Measurements from ENCODE around the gene INO80B. TPM values are rescaled to one million over a fixed set of nuclear protein-coding genes. Genes with fewer than 3 reads are reported as not detected.

The INO80B gene
- polyA plus RNA-seq, 2 donors, result 33.4 to 44.9 TPM

DNA sequence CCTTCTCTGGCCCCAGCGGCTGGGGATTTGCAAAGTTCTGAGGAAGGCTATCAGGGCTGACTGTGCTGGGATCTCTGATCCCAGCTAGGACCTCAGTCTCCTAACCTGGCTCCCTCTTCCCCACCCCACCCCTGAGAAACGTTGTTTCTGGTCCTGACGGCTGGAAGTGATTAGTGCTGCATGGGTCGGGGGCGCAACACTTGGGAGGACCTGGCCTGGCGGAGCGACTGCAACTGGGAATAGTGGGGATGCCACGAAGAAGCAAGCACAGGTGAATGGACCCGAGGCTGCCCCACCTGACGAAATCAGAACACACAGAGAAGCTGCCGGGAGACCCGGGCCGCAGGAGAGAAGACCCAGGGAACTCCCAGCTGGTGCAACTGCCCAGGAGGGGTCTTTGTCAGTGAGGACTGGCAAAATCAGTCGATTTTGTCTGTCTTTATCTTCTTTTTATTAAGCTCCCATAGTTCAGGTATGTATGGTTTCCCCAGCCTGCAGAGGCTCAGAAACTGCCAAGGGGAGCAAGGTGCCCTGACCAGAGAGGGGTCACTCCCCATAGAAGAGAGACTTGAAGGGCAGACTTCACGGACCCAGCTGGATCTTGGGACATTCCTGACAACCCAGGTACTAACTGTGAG, 45.2 kb downstream of the INO80B start:
- peaks cover 17 to 18% of the 10 kb centered on the region in 2 donors for H3K4me1 ChIP-seq (ENCODE audit: control insufficient read depth in 2 of 2, insufficient read depth in 2 of 2, low read length in 1 of 2)
- H3K27ac ChIP-seq (ENCODE audit: low read depth in 2 of 2, low read length in 1 of 2), result no peak overlapping the region
- no peak overlapping the region for H3K4me3 ChIP-seq (ENCODE audit: low read depth in 1 of 2, low read length in 2 of 2)
- H3K27me3 ChIP-seq (ENCODE audit: control insufficient read depth in 1 of 2, insufficient read depth in 2 of 2, low read length in 2 of 2), result peaks cover 0 to 14% of the 10 kb centered on the region in 2 donors
- no peaks in the 10 kb centered on the region for H3K9me3 ChIP-seq (ENCODE audit: control insufficient read depth in 2 of 2, insufficient read depth in 1 of 2, low read depth in 1 of 2, low read length in 1 of 2)
- H3K36me3 ChIP-seq (ENCODE audit: control insufficient read depth in 2 of 2, insufficient read depth in 2 of 2, low read length in 1 of 2), result peaks cover 0 to under 1% of the 10 kb centered on the region in 2 donors
- WGBS, 2 donors, result 63 to 68% methylated on average over 15 of the region's 15 CpGs

DNA sequence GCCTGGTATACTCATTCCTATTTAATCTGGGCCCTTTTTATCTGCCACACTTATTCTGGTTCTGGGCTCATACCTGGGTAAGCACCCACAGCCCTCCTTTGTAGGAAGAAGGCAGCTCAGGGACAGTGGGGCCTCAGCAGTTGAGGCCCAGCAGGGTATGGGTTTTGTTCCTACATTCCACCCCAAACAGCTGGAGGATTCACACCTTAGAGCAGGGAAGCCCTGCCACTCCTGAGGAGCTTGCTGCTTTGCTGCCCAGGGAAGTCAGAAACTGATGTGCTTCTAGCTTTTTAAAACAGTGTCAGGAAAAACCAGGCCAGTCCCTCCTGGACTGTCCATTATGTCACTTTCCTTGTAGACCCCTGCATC, 45.7 kb downstream of the INO80B start:
- H3K9me3 ChIP-seq (ENCODE audit: control insufficient read depth in 2 of 2, insufficient read depth in 1 of 2, low read depth in 1 of 2, low read length in 1 of 2), result no peaks in the 10 kb centered on the region
- H3K27me3 ChIP-seq (ENCODE audit: control insufficient read depth in 1 of 2, insufficient read depth in 2 of 2, low read length in 2 of 2), result peaks cover 0 to 14% of the 10 kb centered on the region in 2 donors
- no peak overlapping the region for H3K27ac ChIP-seq (ENCODE audit: low read depth in 2 of 2, low read length in 1 of 2)
- no peak overlapping the region for H3K4me3 ChIP-seq (ENCODE audit: low read depth in 1 of 2, low read length in 2 of 2)
- peaks cover 0 to 6% of the 10 kb centered on the region in 2 donors for H3K36me3 ChIP-seq (ENCODE audit: control insufficient read depth in 2 of 2, insufficient read depth in 2 of 2, low read length in 1 of 2)
- H3K4me1 ChIP-seq (ENCODE audit: control insufficient read depth in 2 of 2, insufficient read depth in 2 of 2, low read length in 1 of 2), result peaks cover 17 to 18% of the 10 kb centered on the region in 2 donors

DNA sequence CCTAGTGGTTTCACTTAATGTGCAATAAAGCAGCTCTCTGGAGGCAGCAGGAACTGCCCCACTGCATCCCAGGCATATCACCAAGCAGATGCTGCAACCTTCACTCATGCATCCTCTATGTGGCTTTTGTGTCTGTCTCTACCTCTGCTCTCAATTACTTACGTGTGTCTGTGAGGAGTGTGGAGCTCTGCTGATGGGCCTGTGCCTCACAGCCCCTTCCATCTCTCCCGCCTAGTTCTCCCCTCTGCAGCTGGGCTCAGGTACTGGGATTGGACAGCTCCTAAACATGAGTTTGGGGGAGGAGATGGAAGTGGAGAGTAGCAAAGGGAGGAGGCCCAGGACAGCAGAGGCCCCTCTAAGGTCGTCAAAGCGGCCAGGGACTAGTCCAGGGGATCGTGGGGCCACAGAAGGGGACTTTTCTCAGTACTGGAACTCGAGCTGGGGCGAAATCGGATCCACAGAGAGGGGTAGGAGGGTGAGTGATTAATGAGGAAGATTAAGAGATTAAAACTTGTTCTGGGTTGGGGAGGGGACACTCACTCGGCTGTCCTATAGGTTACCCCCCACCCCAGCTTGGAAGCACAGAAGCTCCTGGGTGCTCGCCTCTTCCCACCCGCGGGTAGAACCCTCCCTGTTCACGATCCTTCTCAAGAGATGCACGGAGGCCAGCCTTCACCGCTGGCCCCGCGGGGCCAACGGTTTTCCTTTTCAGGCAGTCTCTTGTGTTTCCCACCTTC, 46.6 kb downstream of the INO80B start:
- WGBS, 2 donors, result 78 to 84% methylated on average over 17 to 18 of the region's 18 CpGs
- Histone ChIP-seq H3K27ac (ENCODE audit: low read depth in 2 of 2, low read length in 1 of 2) (no peak overlapping the region), H3K4me3 (ENCODE audit: low read depth in 1 of 2, low read length in 2 of 2) (no peak overlapping the region), H3K27me3 (ENCODE audit: control insufficient read depth in 1 of 2, insufficient read depth in 2 of 2, low read length in 2 of 2) (peaks cover 0 to 14% of the 10 kb centered on the region in 2 donors), H3K9me3 (ENCODE audit: control insufficient read depth in 2 of 2, insufficient read depth in 1 of 2, low read depth in 1 of 2, low read length in 1 of 2) (no peaks in the 10 kb centered on the region), H3K4me1 (ENCODE audit: control insufficient read depth in 2 of 2, insufficient read depth in 2 of 2, low read length in 1 of 2) (peaks cover 17 to 22% of the 10 kb centered on the region in 2 donors), H3K36me3 (ENCODE audit: control insufficient read depth in 2 of 2, insufficient read depth in 2 of 2, low read length in 1 of 2) (peaks cover 0 to 8% of the 10 kb centered on the region in 2 donors)

DNA sequence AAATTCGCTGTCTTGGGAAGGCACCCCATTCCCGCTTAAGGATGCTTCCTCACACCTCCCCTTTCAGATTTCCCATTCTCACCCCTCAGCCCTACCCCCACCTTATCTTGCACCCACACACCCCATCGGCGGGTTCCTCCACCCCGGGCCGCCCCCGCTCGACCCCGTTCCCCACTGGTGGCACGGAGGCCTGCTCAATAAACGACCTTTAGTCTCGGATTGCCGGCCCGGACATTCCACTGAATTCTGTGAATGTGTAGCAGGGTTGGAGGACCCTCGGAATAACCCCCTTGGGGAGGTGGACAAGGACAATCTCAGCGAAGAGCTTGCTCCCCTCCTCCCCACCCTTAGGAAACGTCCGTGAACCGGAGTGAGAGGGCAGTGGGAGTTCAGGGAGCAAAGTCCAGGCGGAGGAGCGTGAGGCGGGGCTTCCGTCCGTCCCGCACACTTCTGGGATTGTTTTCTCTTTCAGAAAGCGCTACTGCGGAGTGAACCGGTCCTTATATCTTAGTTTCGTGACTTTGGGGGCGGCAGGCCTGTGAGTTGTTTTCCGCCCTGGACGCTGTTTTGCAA, 47.3 kb downstream of the INO80B start:
- Histone ChIP-seq H3K9me3 (ENCODE audit: control insufficient read depth in 2 of 2, insufficient read depth in 1 of 2, low read depth in 1 of 2, low read length in 1 of 2) (no peaks in the 10 kb centered on the region), H3K4me3 (ENCODE audit: low read depth in 1 of 2, low read length in 2 of 2) (peak overlapping the region; percentile 46 to 56), H3K4me1 (ENCODE audit: control insufficient read depth in 2 of 2, insufficient read depth in 2 of 2, low read length in 1 of 2) (peaks cover 17 to 28% of the 10 kb centered on the region in 2 donors), H3K36me3 (ENCODE audit: control insufficient read depth in 2 of 2, insufficient read depth in 2 of 2, low read length in 1 of 2) (peaks cover 0 to 8% of the 10 kb centered on the region in 2 donors), H3K27me3 (ENCODE audit: control insufficient read depth in 1 of 2, insufficient read depth in 2 of 2, low read length in 2 of 2) (peaks cover 0 to 14% of the 10 kb centered on the region in 2 donors), H3K27ac (ENCODE audit: low read depth in 2 of 2, low read length in 1 of 2) (peak overlapping the region in 1 of 2 donors; percentile 49)
- 21% methylated on average over 32 of the region's 32 CpGs for WGBS, 2 donors

DNA sequence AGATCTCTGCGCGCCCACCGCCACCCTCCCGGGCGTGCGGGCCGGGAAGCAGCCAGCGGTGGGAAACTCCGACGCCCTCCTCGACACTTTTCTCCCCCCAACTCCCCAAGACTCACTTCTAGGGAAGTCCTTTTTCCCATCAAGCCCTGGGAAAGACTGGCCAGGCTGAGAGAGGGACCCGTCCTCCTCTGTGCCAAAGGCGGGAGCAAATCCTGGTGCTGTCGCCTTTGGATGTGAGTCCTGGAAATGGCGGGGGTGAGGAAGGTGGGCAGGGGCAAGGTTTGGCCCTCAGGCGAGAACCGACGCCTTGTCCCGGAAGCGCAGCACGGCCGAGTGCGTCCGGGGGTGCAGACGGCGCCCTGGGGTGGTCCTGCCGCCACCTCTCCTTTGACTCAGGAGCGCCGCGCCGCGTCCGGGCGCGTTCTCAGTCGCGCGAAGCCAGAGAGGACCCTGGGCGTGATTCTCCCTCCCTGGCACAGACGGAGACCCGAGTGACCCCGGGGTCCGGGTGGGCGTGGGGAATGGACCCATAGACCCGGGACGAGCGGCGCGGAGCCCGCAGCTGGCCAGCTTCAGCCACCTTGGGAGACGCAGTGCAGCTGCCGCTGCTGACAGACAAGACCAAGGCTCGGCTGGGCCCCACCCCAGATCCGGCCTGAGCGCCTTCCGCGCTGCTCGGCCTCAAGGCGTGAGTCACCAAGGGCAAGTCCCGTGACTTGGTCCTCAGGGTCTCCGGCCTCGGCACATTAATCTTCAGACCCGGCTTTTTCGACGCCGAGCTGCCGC, 48.0 kb downstream of the INO80B start:
- H3K4me1 ChIP-seq (ENCODE audit: control insufficient read depth in 2 of 2, insufficient read depth in 2 of 2, low read length in 1 of 2), result peaks cover 17 to 24% of the 10 kb centered on the region in 2 donors

DNA sequence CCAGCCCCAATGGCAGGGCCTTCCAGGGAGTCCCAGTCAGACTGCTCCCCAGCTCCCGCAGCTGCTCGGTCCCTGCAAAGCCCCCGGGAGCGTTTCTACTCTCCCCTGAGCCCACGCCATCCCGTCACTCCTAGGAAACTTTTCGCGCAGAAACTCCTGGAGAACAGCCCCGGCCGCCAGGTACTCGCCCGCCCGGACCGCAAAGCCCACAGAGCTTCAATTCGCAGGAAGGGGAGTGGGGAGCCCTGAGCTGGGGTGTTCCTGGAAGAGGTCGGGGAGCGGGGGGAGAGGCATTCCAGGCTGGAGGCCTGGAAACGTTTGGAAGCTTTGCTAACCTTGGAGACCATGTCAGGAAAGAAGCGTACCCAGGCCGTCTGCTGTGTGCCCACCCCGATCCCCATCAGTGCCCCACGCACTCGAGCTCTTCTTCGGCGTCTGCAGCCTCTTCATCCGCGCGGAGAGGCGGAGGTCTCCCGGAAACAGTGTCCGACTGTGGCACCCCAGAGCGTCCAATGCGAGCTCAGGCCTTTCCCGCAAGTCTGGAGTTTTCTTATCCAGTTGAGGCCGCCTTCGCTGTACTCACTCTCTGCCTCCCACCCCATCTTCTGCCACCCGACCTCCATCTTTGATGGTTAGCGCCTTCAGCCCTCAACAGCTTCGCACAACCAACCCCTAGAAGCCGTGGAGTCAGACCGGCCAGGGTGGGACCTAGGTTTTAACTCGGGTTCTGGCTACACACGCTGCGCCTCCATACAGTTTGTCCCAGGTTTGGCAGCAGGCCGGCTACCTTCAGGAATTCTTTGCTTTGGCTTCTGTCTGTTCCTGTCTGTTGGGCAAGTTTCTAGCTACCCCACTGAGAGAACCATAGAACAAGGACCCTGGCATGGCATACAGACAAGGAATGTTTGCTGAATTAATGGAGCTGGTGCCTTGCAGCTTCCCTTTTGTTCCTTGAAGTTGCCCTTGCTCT, 48.9 kb downstream of the INO80B start:
- no peaks in the 10 kb centered on the region for H3K9me3 ChIP-seq (ENCODE audit: control insufficient read depth in 2 of 2, insufficient read depth in 1 of 2, low read depth in 1 of 2, low read length in 1 of 2)
- H3K4me3 ChIP-seq (ENCODE audit: low read depth in 1 of 2, low read length in 2 of 2), result peak overlapping the region; percentile 46 to 56
- peaks cover 10 to 18% of the 10 kb centered on the region in 2 donors for H3K4me1 ChIP-seq (ENCODE audit: control insufficient read depth in 2 of 2, insufficient read depth in 2 of 2, low read length in 1 of 2)
- H3K27ac ChIP-seq (ENCODE audit: low read depth in 2 of 2, low read length in 1 of 2), result peak overlapping the region; percentile 16 to 37
- H3K27me3 ChIP-seq (ENCODE audit: control insufficient read depth in 1 of 2, insufficient read depth in 2 of 2, low read length in 2 of 2), result peaks cover 0 to 13% of the 10 kb centered on the region in 2 donors
- 57 to 63% methylated on average over 45 of the region's 45 CpGs for WGBS, 2 donors
- H3K36me3 ChIP-seq (ENCODE audit: control insufficient read depth in 2 of 2, insufficient read depth in 2 of 2, low read length in 1 of 2), result peaks cover 0 to 8% of the 10 kb centered on the region in 2 donors

More for the DNA sequence above, 48.0 kb downstream of the INO80B start:
- Histone ChIP-seq H3K36me3 (ENCODE audit: control insufficient read depth in 2 of 2, insufficient read depth in 2 of 2, low read length in 1 of 2) (peaks cover 0 to 8% of the 10 kb centered on the region in 2 donors), H3K9me3 (ENCODE audit: control insufficient read depth in 2 of 2, insufficient read depth in 1 of 2, low read depth in 1 of 2, low read length in 1 of 2) (no peaks in the 10 kb centered on the region), H3K4me3 (ENCODE audit: low read depth in 1 of 2, low read length in 2 of 2) (peak overlapping the region; percentile 46 to 56), H3K27ac (ENCODE audit: low read depth in 2 of 2, low read length in 1 of 2) (peak overlapping the region; percentile 16 to 49), H3K27me3 (ENCODE audit: control insufficient read depth in 1 of 2, insufficient read depth in 2 of 2, low read length in 2 of 2) (peaks cover 0 to 14% of the 10 kb centered on the region in 2 donors)
- WGBS, 2 donors, result 2 to 3% methylated on average over 59 to 67 of the region's 67 CpGs

DNA sequence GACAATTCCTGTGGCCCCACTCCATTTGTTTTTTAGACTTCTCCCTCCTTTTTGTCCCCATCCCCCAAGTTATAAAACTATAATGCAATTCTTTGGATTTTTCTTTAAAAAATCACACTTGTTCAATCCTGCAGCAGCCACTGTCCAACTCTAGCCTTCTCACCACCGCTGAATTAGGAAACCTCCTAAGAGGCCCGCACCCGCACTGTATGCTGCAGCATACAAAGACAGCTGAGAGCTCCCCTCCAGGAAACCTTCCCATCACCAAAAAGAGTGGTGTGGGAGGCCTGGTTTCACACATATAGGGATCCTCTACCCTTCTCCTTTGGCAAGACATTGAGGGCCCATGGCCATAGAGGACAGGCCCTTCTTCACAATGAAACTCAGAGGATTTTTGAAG, 49.7 kb downstream of the INO80B start:
- no peaks in the 10 kb centered on the region for H3K9me3 ChIP-seq (ENCODE audit: control insufficient read depth in 2 of 2, insufficient read depth in 1 of 2, low read depth in 1 of 2, low read length in 1 of 2)
- 91 to 94% methylated on average over 3 of the region's 3 CpGs for WGBS, 2 donors
- H3K27me3 ChIP-seq (ENCODE audit: control insufficient read depth in 1 of 2, insufficient read depth in 2 of 2, low read length in 2 of 2), result peaks cover 0 to 9% of the 10 kb centered on the region in 2 donors
- peaks cover 3 to 11% of the 10 kb centered on the region in 2 donors for H3K4me1 ChIP-seq (ENCODE audit: control insufficient read depth in 2 of 2, insufficient read depth in 2 of 2, low read length in 1 of 2)
- no peak overlapping the region for H3K27ac ChIP-seq (ENCODE audit: low read depth in 2 of 2, low read length in 1 of 2)
- H3K36me3 ChIP-seq (ENCODE audit: control insufficient read depth in 2 of 2, insufficient read depth in 2 of 2, low read length in 1 of 2), result peaks cover 0 to 8% of the 10 kb centered on the region in 2 donors
- no peak overlapping the region for H3K4me3 ChIP-seq (ENCODE audit: low read depth in 1 of 2, low read length in 2 of 2)

DNA sequence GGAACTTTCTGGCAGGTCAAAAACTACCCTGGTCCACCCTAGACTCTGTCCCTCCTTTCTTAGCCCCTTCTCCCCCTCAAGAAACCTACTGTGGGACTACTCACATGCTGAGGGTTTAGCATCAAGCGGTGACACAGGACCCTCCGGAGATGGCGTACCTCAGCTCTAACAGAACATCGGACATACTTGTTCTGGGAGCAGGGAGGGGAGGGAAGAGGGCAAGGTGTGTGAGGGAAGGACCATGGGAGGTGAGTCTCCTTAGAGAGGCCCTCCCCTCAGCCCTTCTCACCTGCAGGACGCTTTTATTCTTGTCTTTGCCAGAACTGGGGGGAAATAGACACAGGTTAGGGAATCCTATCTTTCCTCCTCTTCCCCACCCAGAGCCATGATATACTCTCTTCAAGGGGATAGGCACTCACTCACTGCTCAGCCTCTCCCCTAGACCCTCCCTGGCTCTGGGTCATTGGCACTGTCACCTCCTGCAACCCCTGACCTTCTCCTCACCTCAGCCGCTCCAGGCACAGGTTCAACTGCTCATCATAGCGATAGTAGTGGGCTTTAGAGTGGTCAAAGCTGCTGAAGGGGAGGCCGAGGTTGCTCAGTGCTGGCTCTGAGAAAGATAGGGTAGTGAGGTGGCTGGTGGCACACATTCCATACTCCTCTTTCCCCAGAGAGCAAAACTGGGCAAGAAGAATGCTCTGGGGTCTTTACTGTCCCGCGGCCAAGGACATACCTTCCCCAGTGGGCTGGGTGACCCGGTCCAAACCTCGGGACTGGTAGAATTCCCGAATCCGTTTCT, 50.8 kb downstream of the INO80B start:
- Histone ChIP-seq H3K4me1 (ENCODE audit: control insufficient read depth in 2 of 2, insufficient read depth in 2 of 2, low read length in 1 of 2) (peaks cover 3 to 11% of the 10 kb centered on the region in 2 donors), H3K27me3 (ENCODE audit: control insufficient read depth in 1 of 2, insufficient read depth in 2 of 2, low read length in 2 of 2) (no peaks in the 10 kb centered on the region), H3K27ac (ENCODE audit: low read depth in 2 of 2, low read length in 1 of 2) (no peak overlapping the region), H3K4me3 (ENCODE audit: low read depth in 1 of 2, low read length in 2 of 2) (no peak overlapping the region), H3K36me3 (ENCODE audit: control insufficient read depth in 2 of 2, insufficient read depth in 2 of 2, low read length in 1 of 2) (peaks cover 0 to 8% of the 10 kb centered on the region in 2 donors), H3K9me3 (ENCODE audit: control insufficient read depth in 2 of 2, insufficient read depth in 1 of 2, low read depth in 1 of 2, low read length in 1 of 2) (no peaks in the 10 kb centered on the region)
- 94 to 95% methylated on average over 14 of the region's 14 CpGs for WGBS, 2 donors
